Right renal pelvis (tissue), 4 donors: Measurements from ENCODE around the gene SLC35B3. TPM values are rescaled to one million over a fixed set of nuclear protein-coding genes. Genes with fewer than 3 reads are reported as not detected.
"Not testable (repeated sequence)": the region's sequence is repeated elsewhere in the genome, so short reads cannot be mapped to it uniquely, and the experiment has no call there.

Experiments
- DNase-seq, 4 donors: peaks; one replicate each; pipeline ENCODE4 v3.0.0-alpha.2; 2013; ENCODE audit warnings: low read depth in 4 of 4, low spot score in 3 of 4, missing footprints in 1 of 4
- polyA plus RNA-seq, 4 donors: library from polyadenylated mRNA; unstranded; fragments of 120-200 nt; gene quantifications; one replicate each; pipeline ENCODE4 v1.2.1, GENCODE V29; 2013; ENCODE audit not compliant: insufficient read length in 4 of 4

The SLC35B3 gene
- polyA plus RNA-seq, 4 donors, result 30.0 to 43.3 (median 38.0) TPM

DNA sequence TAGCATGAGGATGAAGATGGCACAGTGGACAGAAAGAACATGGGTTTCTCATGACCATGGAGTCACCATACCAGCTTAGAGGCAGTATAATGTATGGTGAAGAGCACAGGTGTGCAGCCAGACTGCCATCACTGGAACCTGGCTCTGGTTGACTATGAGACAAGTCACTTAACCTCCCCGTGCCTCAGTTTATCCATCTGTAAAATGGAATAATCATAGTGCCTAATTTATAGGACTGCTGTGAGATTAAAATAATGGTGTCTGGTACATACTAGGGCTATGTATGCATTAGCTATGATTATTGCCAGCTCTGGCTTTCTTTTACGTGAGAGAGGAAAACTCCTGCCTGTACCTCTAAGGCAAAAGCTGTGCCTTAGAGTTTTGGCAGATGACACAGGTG lies 19.4 kb downstream of the SLC35B3 start:
- no peak for DNase-seq

- DNase-seq, result no peak
Measured at GRCh38 chr6:8415280-8415679, 20.1 kb downstream of the SLC35B3 start.

GRCh38 chr6:8414844-8415243 lies 20.5 kb downstream of the SLC35B3 start:
- no peak for DNase-seq

GRCh38 chr6:8405946-8406345 lies 29.4 kb downstream of the SLC35B3 start:
- not testable (repeated sequence) for DNase-seq

DNA sequence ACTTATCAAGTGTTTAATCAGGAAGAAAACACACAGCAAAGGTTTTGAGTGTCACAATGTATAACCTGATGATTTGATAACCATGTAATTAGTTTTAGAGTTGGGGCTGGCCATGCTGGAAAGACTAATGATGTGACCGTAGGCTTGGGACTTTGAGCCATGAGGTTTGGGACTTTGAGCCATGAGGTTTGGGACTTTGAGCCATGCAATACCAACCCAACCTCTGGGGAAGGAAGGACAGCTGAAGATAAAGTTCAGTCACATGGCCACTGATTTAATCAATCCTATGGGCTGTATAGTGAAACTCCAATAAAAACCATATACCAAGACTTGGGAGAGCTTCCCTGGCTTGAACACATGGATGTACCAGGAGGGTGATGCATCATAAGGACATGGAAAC lies 32.8 kb downstream of the SLC35B3 start:
- DNase-seq, result no peak

- DNase-seq, result no peak
Measured at GRCh38 chr6:8400663-8401062, 34.7 kb downstream of the SLC35B3 start.

DNA sequence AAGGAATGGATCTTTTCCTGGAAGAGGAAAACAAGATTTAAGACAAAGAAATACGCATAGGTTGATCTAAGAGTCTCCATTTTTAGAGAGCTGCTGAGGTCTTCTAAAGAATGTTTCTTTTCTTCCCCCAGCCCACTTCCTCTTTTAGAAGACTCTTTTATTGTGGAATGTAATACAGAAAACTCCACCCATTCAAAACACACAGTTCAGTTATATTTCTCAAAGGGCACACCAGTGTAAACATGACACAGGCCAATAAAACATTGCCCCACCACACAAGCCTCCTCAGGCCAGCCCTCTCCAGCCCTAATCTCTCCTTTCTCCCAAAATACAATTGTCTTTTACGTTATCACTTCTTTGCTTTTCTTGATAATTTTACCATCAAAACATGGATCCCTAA lies 42.8 kb downstream of the SLC35B3 start:
- DNase-seq, result no peak

GRCh38 chr6:8391934-8392333 lies 43.4 kb downstream of the SLC35B3 start:
- no peak for DNase-seq

DNA sequence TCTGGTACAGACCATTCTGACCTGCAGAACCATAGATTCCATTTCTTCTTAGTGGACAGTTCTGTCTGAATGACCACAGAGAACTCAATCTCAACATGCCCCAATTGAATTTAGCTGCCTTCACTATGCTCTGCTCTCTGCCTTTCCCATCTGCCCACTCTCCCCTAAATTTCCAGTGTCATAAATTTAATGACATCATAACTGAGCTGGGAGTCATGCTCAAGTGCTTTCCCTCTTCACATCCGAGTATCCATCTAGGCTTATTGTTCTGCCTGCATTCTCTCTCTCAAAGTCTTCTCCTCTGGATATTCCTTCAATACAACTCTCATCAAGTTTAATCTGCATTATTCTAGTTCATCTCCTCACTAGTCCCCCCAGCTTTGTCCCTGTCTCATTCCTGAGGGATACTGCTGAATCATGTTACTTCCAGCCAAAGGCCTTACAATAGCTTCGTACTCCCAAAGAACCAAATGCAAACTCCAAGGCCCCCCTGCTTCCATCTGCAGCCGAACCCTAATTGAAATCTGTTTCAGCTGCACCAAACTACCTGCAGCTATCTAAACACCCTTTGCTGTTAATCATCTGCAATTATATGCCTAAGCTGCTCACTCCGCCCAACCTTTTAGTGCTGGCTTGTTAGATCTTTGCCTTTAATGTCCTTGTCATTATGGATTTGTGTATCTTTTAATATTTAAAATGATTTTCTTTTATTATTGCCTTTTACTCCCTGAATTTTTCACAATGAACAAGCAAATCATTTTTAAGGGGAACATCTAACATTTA lies 46.1 kb downstream of the SLC35B3 start:
- DNase-seq, result no peak

GRCh38 chr6:8387942-8388437 lies 47.4 kb downstream of the SLC35B3 start:
- no peak for DNase-seq

- no peak for DNase-seq
Measured at GRCh38 chr6:8383584-8383983, 51.8 kb downstream of the SLC35B3 start.

DNA sequence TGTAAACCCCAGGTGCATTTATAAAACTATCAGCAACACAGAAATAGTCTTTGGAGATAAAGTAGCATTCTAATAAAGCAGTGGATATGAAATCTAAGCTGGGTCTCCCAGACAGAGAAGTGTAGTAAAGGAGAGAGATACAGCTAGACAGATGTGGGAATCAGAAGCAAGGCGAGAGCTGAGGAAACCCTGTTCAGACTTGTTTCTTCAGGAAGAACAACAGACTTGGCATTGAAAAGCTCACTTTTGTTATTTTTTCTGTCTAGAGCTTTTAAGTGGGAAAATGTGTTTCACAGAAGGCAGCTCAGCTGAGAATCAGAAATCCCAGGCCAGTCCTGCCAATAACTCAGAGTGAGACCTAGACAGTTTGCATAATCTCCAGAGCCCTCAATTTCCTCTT lies 52.9 kb downstream of the SLC35B3 start:
- no peak for DNase-seq

DNA sequence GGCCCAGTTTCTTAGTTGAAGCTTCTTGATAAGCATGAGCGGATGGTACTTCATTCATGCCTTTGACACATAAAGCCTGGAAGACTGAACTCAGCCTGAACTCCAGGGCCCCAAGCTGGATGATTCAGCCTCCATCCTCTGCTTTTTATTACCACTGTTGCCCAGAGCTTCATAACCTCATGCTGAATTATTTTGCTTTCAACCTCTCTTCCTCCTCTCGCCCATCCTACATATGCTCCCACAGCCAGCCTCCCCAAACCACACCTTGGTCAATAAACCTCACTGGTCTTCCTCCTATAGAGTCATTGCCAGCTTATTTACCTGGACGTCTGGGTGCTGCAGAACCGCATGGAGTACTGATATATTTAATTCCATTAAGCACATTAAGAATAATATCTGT lies 59.4 kb downstream of the SLC35B3 start:
- no peak for DNase-seq
